ENCODE results near the gene DLX4. TPM values are rescaled to one million over a fixed set of nuclear protein-coding genes. Genes with fewer than 3 reads are reported as not detected.
A peak's percentile ranks its signal among the peaks of the same experiment; 100 is the strongest.

Gene DLX4
- total RNA-seq, 1 donor = under 0.01 TPM

DNA sequence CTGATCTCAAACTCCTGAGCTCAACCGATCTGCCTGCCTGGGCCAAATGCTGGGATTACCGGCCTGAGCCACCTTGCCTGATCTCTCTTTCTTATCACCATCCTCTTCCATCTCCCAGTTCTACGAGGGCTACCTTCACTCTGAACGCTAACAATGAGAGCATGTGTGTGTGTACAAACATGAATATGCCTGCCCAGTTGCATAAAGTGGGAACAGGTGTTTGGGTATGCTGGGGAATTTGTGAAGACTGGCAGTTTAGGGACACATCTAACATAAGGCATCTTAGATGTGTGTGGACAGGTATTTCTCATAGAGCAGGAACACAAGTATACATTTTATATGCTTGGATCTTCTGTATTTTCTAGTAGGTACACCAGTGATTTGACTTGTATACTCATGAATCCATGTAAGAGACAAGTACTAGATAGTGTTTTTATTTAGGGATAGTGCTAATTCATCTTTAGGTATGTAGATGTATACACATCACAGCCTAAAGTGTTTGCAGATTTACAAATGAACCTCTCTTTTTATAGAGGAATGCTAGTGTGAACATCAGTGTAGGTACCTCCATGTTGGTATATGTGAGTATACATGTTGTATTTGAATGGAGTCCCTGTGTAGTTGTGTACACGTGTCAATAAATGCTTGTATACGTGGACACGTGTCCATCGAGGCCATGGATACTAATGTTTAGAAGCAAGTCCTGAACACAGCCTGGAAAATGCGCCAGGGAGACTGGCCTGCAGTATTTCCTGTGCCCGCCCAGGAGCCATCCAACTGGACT lies 1.2 kb upstream of the DLX4 start:
- no peak for DNase-seq (ENCODE audit: low read depth in 2 of 3, low spot score in 2 of 3)

GRCh38 chr17:49968405-49969133 lies 421 bp upstream of the DLX4 start:
- DNase-seq (ENCODE audit: low read depth in 2 of 3, low spot score in 2 of 3) = peak; percentile 36 to 77 (median 69)

DNA sequence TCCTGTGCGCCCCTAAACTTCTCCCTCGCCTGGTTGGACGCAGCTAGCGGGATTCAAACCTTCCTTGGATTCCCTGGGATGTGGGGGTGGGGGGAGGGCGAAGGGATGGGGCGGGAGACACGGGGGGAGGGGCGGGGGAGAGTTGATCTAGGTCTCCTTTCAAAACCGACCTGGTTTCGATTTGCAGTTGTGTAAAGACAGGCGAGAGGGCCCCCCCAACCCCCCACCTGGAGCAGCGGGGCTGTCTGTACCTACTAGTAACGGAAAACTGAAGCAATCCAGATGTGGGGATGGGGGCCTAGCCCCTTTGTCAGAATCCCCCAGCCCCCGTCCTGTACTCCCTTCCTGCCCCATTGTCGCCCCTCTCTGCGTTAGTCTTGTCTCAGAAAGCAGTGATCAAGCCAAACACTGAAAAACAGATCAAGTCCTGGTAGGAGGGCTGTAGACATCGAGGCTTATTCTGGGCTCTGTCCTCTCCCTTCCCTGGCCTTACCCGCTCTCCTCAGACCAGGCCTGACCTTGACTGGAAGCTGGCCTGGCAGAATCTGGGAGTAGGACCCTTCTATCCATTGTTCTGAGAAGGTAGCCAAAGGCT lies 902 bp downstream of the DLX4 start:
- DNase-seq (ENCODE audit: low read depth in 2 of 3, low spot score in 2 of 3) = peak in 1 of 3 donors; percentile 19

GRCh38 chr17:49970498-49970897 lies 1.5 kb downstream of the DLX4 start:
- no peak for DNase-seq (ENCODE audit: low read depth in 2 of 3, low spot score in 2 of 3)

DNA sequence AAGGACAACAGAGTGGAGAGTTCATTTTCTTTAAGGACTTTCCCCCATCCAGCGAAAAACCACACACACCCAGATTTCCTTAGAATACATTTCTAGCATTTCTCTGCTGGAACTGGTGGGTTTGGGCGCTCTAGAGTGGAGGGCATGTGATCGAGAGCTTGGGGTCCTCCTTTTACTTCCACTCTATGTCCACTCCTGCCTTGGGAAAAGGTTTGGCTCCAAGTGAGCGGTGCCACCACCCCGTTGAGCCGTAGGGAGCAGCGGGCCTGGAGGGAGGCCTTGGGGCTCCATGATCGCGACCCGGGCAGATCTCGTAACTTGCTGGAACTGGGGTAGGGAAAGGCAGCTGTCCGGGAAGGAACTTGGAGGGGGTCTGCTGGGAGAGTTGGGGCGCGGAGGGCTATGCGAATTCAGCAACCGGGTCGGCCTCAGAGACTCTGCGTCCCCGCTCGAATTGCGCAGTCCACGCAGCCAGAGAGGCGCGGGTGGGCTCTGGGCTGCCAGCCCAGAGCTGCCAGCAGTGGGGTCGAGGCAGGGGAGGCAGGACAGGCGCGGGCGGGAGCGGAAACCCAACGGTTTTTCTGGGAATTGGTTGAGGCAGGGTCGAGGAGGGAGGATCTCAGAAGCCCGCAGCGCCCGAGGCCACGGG lies 2.3 kb downstream of the DLX4 start:
- DNase-seq (ENCODE audit: low read depth in 2 of 3, low spot score in 2 of 3) = no peak

DNA sequence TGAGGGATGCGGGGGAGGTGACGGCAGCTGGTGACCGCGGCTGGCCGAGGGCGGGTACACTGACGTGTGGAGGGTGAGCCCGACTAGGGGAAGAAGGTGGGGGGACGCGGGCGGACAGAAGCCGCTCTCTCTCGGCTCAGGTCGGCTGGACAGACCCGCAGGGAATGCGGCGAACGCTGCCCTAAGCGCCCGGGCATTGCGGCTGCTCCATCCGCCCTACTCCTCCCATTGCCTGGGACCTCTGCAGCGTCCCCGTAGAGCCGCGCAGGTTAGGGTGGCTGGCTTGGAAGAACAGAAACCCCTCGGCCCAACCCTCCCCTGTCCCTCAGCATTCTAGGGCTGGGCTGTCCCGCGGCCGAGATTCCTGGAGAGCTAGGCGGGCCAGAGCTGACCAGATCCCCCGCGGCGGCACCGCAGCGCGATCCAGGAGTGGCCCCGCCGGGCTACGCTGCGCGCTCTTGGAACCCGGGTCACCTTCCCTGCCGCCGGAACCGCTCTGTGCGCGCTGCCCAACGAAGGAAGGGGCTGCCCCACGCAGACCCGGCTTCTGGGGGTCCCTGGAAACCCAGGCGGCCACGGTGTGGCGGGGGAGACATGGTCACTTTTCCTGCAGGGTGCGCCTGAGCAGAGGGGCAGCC lies 3.0 kb downstream of the DLX4 start:
- no peak for DNase-seq (ENCODE audit: low read depth in 2 of 3, low spot score in 2 of 3)

DNA sequence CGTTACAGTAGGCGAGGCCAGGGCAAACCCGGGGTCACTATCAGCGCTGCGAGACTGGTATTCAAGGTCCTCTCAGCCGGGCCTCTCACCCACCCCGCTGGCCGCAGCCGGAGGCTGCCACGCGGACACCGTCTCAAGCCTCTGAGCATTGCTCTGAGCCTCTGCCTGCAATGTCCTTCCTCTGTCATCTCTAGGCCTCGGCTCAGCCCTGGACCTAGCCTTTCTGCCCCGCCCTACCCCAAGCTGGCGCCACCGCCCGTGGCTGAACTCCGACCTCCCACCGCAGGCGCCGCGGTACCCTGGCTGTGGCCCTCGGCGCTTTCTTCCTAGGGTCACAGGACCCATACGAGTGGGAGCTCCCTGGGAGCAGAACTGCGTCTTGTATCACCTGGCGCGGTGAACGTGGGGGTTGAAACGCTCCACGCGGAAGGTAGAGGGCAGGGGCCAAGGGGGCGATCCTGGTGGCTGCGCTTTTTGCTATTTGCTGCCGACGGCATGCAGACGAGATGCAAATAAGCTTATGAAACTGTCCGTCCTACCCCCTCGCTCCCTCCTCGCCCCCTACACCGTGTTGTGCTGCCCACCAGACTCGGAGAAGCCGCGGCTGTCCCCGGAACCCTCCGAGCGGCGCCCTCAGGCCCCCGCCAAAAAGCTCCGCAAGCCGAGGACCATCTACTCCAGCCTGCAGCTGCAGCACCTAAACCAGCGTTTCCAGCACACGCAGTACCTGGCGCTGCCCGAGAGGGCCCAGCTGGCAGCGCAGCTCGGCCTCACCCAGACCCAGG lies 3.7 kb downstream of the DLX4 start:
- DNase-seq (ENCODE audit: low read depth in 2 of 3, low spot score in 2 of 3) = no peak

GRCh38 chr17:49973271-49973615 lies 4.3 kb downstream of the DLX4 start:
- no peak for DNase-seq (ENCODE audit: low read depth in 2 of 3, low spot score in 2 of 3)

DNA sequence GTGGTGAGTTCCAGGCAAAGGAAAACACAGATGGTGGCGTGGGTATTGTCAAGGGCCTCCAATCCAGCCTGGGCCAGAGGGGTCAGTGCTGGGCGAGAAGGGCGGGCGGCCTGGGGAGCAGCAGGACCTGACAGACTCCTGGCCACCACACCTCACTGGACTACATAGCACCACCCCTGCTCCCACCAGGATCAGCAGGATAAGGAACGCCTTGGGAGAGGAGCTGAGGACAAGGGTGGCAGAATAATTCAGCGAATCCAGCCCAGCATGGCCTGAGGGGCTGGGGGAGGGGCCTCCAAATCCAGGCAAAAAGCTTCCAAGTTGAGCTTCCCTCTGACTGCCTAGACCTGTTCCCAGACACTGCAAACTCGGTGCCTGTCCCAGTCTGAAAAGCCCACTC lies 6.5 kb downstream of the DLX4 start:
- DNase-seq (ENCODE audit: low read depth in 2 of 3, low spot score in 2 of 3) = no peak

GRCh38 chr17:49976163-49976827 lies 7.3 kb downstream of the DLX4 start:
- DNase-seq (ENCODE audit: low read depth in 2 of 3, low spot score in 2 of 3) = no peak

DNA sequence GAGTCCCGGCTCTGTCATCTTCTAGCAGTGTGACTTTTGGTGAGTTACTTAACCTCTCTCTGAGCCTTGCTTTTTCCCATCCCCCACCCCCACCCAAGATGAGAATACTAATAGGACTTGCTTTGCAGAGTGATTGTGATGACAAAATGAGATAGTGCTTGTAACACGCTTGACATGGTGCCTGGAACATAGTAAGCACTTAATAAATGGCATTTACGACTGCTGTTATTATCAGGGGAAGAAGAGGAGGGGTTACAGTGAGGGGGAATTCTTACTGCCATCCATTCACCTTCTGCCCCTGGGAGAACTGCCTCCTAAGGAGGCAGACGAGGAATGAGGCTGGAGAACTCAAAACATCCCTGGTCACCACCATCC lies 7.8 kb downstream of the DLX4 start:
- no peak for DNase-seq (ENCODE audit: low read depth in 2 of 3, low spot score in 2 of 3)

DNA sequence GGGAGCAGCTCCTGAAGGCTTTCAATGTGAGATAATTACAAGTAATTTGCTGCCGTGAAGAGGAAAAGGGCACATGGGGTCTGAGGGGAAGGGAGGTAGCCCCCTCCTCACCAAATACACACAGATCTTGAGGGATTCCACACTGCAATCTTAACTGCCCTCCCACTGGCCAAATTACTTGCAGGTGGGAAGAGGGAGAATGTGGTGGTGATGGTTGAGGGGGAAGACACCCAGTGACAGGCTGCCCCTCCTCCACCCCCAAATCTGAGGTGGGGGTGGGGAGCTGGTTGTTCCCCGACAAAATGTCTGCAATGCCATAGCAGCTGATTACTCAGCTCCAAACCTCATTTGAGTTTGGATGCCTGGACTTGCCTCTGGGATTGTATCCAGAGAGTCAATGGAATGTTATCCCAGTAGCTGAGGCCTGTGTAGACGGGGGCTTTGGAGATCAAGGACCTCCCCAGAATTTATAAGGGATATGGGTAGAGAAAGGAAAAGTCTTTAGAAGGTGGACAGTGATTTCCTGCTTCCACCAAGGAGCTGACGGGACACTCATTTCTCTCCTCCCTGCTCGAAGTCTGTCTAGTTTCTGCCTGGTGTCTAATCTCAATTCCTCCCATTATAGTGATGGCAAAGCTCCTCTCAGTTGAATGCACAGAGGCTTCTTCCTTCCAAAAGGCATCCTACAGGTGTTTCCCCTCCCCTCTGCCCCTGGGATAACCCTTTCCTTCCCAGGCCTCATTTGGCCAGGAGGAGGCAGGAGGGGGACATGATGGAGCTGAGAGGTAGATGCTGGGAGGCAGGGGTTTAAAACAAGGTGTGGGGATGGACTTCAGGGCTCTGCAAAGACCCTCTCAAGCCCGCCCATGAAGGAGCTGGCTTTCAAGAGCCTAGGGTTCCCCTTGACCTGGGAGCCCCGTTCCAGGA lies 8.7 kb downstream of the DLX4 start:
- DNase-seq (ENCODE audit: low read depth in 2 of 3, low spot score in 2 of 3) = no peak

- DNase-seq (ENCODE audit: low read depth in 2 of 3, low spot score in 2 of 3) = no peak
These were observed 9.5 kb downstream of the DLX4 start for GRCh38 chr17:49978501-49978900.

DNA sequence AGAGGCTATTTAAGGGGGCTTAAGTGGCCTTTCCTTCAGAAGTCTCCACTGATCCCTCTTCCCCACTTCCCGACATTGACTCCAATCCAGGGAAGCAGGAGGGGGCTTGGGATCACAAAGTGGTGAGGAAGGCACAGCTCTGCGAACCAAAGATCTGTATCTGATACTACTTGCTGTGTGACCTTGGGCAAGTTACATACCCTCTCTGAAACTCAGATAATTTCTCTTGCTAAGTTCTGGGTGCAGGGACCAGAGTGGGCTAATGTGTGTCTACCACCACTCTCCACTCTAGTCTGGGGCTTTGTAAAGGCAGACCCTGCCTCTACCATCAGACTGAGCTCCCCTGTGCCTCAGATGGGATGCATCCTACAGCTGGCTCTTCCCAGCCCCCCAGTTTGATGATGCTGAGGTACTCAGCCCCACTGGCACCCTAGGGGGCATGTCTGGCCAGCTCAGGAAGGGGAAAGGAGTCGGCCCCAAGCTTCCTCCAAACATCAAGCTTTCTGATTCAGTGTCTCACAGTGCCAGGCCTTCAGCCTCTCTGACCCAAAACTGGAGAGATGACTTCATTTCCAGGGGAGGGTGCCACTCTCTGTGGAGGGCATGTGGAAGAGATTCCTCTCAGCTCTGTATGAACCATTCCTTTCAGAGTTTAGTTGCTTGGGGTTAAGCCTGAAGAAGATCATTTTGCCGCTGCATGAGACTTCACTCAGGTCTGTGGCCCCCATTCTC lies 10.9 kb downstream of the DLX4 start:
- DNase-seq (ENCODE audit: low read depth in 2 of 3, low spot score in 2 of 3) = no peak

DNA sequence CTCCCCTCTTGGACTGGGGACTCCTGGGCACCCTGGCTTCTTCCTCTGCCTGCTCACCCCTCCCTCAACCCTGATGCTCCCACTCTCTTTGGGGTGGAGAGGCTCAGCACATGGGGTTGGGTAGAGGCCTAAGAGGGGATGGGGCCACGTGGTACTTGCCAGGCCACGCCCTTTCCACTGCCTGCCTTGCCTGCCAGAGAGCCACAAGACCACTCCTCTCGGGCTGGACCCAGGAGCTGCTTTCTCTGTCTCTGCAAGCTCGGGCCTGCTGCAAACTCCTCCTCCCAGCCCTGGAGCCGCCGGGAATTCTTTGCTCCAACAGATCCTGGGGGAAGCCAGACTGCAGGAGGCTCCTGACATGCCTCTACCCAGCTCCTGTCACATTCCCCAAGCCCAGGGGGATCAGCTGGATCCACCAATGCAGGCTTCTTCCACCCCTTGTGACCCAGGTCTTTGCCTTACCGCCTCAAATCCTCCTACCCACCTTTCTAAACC lies 11.8 kb downstream of the DLX4 start:
- DNase-seq (ENCODE audit: low read depth in 2 of 3, low spot score in 2 of 3) = no peak

- DNase-seq (ENCODE audit: low read depth in 2 of 3, low spot score in 2 of 3) = no peak
These were observed 15.3 kb downstream of the DLX4 start for GRCh38 chr17:49984283-49984682.

DNA sequence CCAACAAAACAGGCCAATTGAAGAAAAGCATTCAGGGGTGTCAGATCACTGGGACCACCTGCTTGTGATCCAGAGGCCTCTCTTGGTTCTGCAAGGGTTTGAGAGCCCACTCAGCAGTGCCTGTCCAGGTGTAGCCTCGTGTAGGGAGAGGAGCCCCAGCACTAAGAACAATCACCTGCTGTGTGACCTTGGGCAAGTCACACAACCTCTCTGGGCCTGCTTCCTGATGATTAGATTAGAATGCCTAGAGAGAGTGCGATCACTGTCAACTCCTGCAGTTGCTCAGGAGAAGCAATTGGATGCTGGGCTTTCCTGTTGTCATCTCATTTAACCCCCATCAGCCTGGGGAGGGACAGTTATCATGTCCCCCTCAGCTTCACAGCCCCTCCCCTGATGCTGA lies 15.8 kb downstream of the DLX4 start:
- no peak for DNase-seq (ENCODE audit: low read depth in 2 of 3, low spot score in 2 of 3)
